CD8-positive, alpha-beta memory T cell (primary cell): Measurements from ENCODE around the gene PPAN. TPM values are rescaled to one million over a fixed set of nuclear protein-coding genes. Genes with fewer than 3 reads are reported as not detected.

Experiments
- CTCF ChIA-PET: fragments of 350-600 bp; sonication (Branson Sonifier 250); formaldehyde crosslinking; loops from one replicate; lab custom pipeline; 2021; ENCODE audit warnings: antibody characterized with exemption; lab: Charles Lee
- POLR2A ChIA-PET: fragments of 350-600 bp; sonication (Branson Sonifier 250); formaldehyde crosslinking; loops from one replicate; lab custom pipeline; 2021; ENCODE audit warnings: antibody characterized with exemption; lab: Charles Lee
- DNase-seq, 5 donors: peaks; one replicate each; pipeline versions ENCODE4 v3.0.0 to v3.0.0-alpha.2; 2020 to 2022; ENCODE audit warnings: mixed read lengths in 1 of 5
- H3K27ac ChIP-seq: one replicate; pipeline ENCODE4 v1.7.0; 2013; ENCODE audit warnings: low read depth, mild to moderate bottlenecking, low read length, moderate library complexity
- H3K27me3 ChIP-seq: 2 replicates; pipeline ENCODE4 v1.7.0; 2013; ENCODE audit warnings: low read length, mild to moderate bottlenecking; ENCODE audit not compliant: insufficient read depth, poor library complexity, severe bottlenecking
- H3K36me3 ChIP-seq: 2 replicates; pipeline ENCODE4 v1.7.0; 2013; ENCODE audit warnings: mild to moderate bottlenecking, low read length, moderate library complexity; ENCODE audit not compliant: insufficient read depth
- H3K4me1 ChIP-seq: 2 replicates; pipeline ENCODE4 v1.7.0; 2013; ENCODE audit warnings: mild to moderate bottlenecking, low read length, moderate library complexity; ENCODE audit not compliant: insufficient read depth
- H3K4me3 ChIP-seq: 2 replicates; pipeline ENCODE4 v1.7.0; 2013; ENCODE audit warnings: mild to moderate bottlenecking, low read length
- H3K9me3 ChIP-seq: 2 replicates; pipeline ENCODE4 v1.7.0; 2013; ENCODE audit warnings: mild to moderate bottlenecking, low read length
- H3K27ac Mint-ChIP-seq, 8 donors: one replicate each; pipeline ENCODE4 v1.8.0; 2020 to 2021; ENCODE audit warnings: mixed read lengths in 8 of 8, mild to moderate bottlenecking in 6 of 8, inconsistent platforms in 3 of 8, moderate library complexity in 3 of 8
- H3K27me3 Mint-ChIP-seq, 2 donors: one replicate each; pipeline ENCODE4 v1.8.0; 2020 to 2021; ENCODE audit warnings: mixed read lengths in 2 of 2, mild to moderate bottlenecking in 1 of 2, moderate library complexity in 1 of 2
- H3K36me3 Mint-ChIP-seq, 3 donors: one replicate each; pipeline ENCODE4 v1.8.0; 2020 to 2021; ENCODE audit warnings: mixed read lengths in 3 of 3, inconsistent platforms in 1 of 3, mild to moderate bottlenecking in 1 of 3
- H3K4me1 Mint-ChIP-seq, 3 donors: one replicate each; pipeline ENCODE4 v1.8.0; 2020 to 2021; ENCODE audit warnings: mixed read lengths in 3 of 3, inconsistent platforms in 1 of 3, mild to moderate bottlenecking in 1 of 3
- H3K4me3 Mint-ChIP-seq, 7 donors: one replicate each; pipeline ENCODE4 v1.8.0; 2020 to 2021; ENCODE audit warnings: mixed read lengths in 7 of 7, mild to moderate bottlenecking in 6 of 7, moderate library complexity in 4 of 7, inconsistent platforms in 2 of 7
- H3K9me3 Mint-ChIP-seq, 5 donors: one replicate each; pipeline ENCODE4 v1.8.0; 2020 to 2022; ENCODE audit warnings: mixed read lengths in 5 of 5, mild to moderate bottlenecking in 3 of 5, moderate library complexity in 2 of 5, inconsistent platforms in 1 of 5
- polyA plus RNA-seq: library from polyadenylated mRNA; unstranded; fragments of 300-500 nt; fragmentation: Illumina TruSeq; gene quantifications from one replicate; pipeline ENCODE4 v1.2.3, GENCODE V29; 2021
- total RNA-seq, 2 experiments: library from RNA; stranded (reverse); gene quantifications; one replicate each; pipeline ENCODE4 v1.2.3, GENCODE V29; 2021

The PPAN gene
- total and polyA plus RNA-seq, 3 experiments from 2014 or later: 47.4 to 284 (median 273) TPM

GRCh38 chr19:10110972-10111317, 4.8 kb downstream of the PPAN start:
- ChIA-PET POLR2A (interaction anchor here (1.0 kb wide), 1 partner anchor 305 kb away, joined by 3 read pairs; no protein-coding TSS in a partner anchor), CTCF (interaction anchor here (1.0 to 14.2 kb wide), 2 partner anchors 11 to 147 kb away, joined by 3 to 194 read pairs; partner anchors contain the start of gene ANGPTL6)
- Histone ChIP-seq H3K4me1 (peaks cover 53% of the 10 kb centered on the region), H3K4me3 (no peak overlapping the region), H3K27me3 (no peaks in the 10 kb centered on the region), H3K27ac (peak overlapping the region; percentile 77), H3K9me3 (no peaks in the 10 kb centered on the region), H3K36me3 (peaks cover 44% of the 10 kb centered on the region)
- peaks cover 42 to 83% (median 43%) of the 10 kb centered on the region in 3 donors for H3K4me1 Mint-ChIP-seq
- peaks cover 0 to 5% of the 10 kb centered on the region in 2 donors for H3K27me3 Mint-ChIP-seq
- peak overlapping the region; percentile 57 to 93 (median 86) for H3K4me3 Mint-ChIP-seq
- no peak for DNase-seq
- no peaks in the 10 kb centered on the region for H3K9me3 Mint-ChIP-seq
- H3K36me3 Mint-ChIP-seq: peaks cover 3 to 73% (median 6%) of the 10 kb centered on the region in 3 donors
- peak overlapping the region; percentile 90 to 99 (median 98) for H3K27ac Mint-ChIP-seq

DNA sequence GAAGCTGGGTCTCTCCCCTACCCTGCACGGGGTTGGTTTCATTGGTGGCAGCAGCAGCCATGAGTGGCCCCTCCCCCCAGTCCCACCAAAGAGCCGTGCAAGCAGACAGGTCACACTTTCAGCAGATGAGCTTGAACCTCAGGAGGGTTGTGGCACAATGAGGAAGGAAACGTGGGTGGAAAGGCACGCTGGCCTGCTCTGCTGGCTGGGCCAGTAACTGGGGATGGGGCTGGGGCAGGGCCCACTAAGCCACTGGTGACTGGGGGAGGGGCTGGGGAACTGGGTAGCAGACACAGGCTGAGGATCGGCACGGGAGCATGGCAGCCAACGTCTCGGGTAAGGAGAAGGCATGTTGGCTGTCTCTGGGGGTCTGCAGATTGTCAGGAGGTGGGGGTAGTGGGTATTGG, 5.2 kb downstream of the PPAN start, which contains the start of gene P2RY11:
TSS of gene P2RY11 (plus strand) at position 289 of the 407 bp plus-strand sequence. CDS start at position 318, 29 bp downstream.
- Histone ChIP-seq H3K36me3 (peaks cover 48% of the 10 kb centered on the region), H3K9me3 (no peaks in the 10 kb centered on the region), H3K27ac (peak within 1 kb of the TSS; percentile 77), H3K4me3 (no peak within 1 kb of the TSS), H3K4me1 (peaks cover 55% of the 10 kb centered on the region), H3K27me3 (no peaks in the 10 kb centered on the region)
- CTCF ChIA-PET: interaction anchor here (0.8 to 14.2 kb wide), 6 partner anchors 9 to 147 kb away, joined by 3 to 194 read pairs (median 6); partner anchors contain the start of gene ANGPTL6
- peak in 3 of 5 donors; percentile 31 to 83 (median 52) for DNase-seq
- POLR2A ChIA-PET: interaction anchor here (0.9 to 1.6 kb wide), 4 partner anchors 15 to 305 kb away, joined by 3 to 8 read pairs (median 3); partner anchors contain the start of gene MRPL4
- Mint-ChIP-seq H3K36me3 (peaks cover 3 to 76% (median 6%) of the 10 kb centered on the region in 3 donors), H3K4me1 (peaks cover 41 to 84% (median 42%) of the 10 kb centered on the region in 3 donors), H3K27me3 (peaks cover 0 to 5% of the 10 kb centered on the region in 2 donors), H3K4me3 (peak within 1 kb of the TSS; percentile 68 to 93 (median 86)), H3K9me3 (no peaks in the 10 kb centered on the region), H3K27ac (peak within 1 kb of the TSS; percentile 90 to 99 (median 98))

DNA sequence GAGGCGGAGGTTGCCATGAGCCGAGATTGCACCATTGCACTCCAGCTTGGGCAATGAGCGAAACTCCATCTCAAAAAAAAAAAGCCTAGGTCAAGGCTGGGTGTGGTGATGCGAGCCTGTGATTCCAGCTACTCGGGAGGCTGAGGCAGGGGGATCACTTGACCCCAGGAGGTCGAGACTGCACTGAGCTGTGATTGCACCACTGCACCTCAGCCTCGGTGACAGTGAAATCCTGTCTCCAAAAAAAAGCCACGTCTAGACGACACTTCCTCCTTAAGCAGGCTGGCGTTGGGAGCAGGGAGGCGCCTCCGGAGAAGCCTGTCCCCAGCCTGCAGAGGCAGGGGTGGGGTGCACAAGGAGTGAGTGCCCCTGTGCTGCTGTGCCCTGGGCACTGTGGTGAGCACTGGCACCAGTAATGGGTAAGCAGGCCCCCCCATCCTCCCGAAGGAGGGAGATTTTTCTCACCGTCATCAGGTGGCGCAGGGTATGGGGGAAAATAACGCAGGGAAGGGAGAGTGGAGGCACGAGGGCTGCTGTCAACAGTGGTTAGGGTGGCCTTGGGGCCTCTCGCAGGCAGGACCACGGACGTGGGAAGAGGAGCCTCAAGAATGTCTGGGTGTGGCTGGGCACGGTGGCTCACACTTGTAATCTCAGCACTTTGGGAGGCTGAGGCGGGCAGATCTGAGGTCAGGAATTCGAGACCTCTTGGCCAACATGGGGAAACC, 6.0 kb downstream of the PPAN start:
- Histone ChIP-seq H3K4me1 (peaks cover 56% of the 10 kb centered on the region), H3K27ac (peak overlapping the region; percentile 77), H3K4me3 (no peak overlapping the region), H3K9me3 (no peaks in the 10 kb centered on the region), H3K27me3 (no peaks in the 10 kb centered on the region), H3K36me3 (peaks cover 54% of the 10 kb centered on the region)
- H3K27me3 Mint-ChIP-seq: peaks cover 0 to 5% of the 10 kb centered on the region in 2 donors
- H3K36me3 Mint-ChIP-seq: peaks cover 3 to 78% (median 3%) of the 10 kb centered on the region in 3 donors
- POLR2A ChIA-PET: interaction anchor here (0.6 to 1.6 kb wide), 5 partner anchors 10 to 182 kb away, joined by 3 to 8 read pairs (median 4); partner anchors contain the start of gene MRPL4
- peaks cover 35 to 82% (median 37%) of the 10 kb centered on the region in 3 donors for H3K4me1 Mint-ChIP-seq
- DNase-seq: peak; percentile 29 to 79 (median 69)
- CTCF ChIA-PET: interaction anchor here (0.6 to 14.2 kb wide), 10 partner anchors 8 to 204 kb away, joined by 3 to 194 read pairs (median 3); partner anchors contain the start of gene ANGPTL6
- peak overlapping the region; percentile 90 to 99 (median 98) for H3K27ac Mint-ChIP-seq
- H3K4me3 Mint-ChIP-seq: peak overlapping the region; percentile 68 to 93 (median 86)
- H3K9me3 Mint-ChIP-seq: no peaks in the 10 kb centered on the region

- POLR2A ChIA-PET: interaction anchor here (0.6 to 2.2 kb wide), 9 partner anchors 9 to 541 kb away, joined by 3 to 15 read pairs (median 5); partner anchors contain the start of gene ILF3
- Histone ChIP-seq H3K27ac (peak overlapping the region; percentile 77), H3K9me3 (no peaks in the 10 kb centered on the region), H3K4me1 (peaks cover 53% of the 10 kb centered on the region), H3K27me3 (no peaks in the 10 kb centered on the region), H3K4me3 (no peak overlapping the region), H3K36me3 (peaks cover 52% of the 10 kb centered on the region)
- Mint-ChIP-seq H3K4me3 (peak overlapping the region; percentile 68 to 93 (median 86)), H3K36me3 (peaks cover 0 to 76% (median 5%) of the 10 kb centered on the region in 3 donors), H3K4me1 (peaks cover 27 to 80% (median 38%) of the 10 kb centered on the region in 3 donors), H3K9me3 (no peaks in the 10 kb centered on the region), H3K27me3 (peaks cover 0 to 5% of the 10 kb centered on the region in 2 donors), H3K27ac (peak overlapping the region; percentile 90 to 99 (median 98))
- peak; percentile 55 to 86 (median 73) for DNase-seq
- CTCF ChIA-PET: interaction anchor here (0.6 to 14.2 kb wide), 12 partner anchors 11 to 203 kb away, joined by 3 to 194 read pairs (median 3); partner anchors contain the start of genes ANGPTL6 and DNMT1
Observed at GRCh38 chr19:10112895-10113591, 6.9 kb downstream of the PPAN start.

DNA sequence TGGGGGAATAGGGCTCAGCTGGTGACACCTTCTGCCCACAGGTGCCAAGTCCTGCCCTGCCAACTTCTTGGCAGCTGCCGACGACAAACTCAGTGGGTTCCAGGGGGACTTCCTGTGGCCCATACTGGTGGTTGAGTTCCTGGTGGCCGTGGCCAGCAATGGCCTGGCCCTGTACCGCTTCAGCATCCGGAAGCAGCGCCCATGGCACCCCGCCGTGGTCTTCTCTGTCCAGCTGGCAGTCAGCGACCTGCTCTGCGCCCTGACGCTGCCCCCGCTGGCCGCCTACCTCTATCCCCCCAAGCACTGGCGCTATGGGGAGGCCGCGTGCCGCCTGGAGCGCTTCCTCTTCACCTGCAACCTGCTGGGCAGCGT, 7.4 kb downstream of the PPAN start:
- no peak overlapping the region for H3K4me3 ChIP-seq
- Mint-ChIP-seq H3K4me3 (peak overlapping the region in 4 of 7 donors; percentile 79 to 93 (median 90)), H3K4me1 (peaks cover 27 to 77% (median 38%) of the 10 kb centered on the region in 3 donors), H3K27me3 (peaks cover 0 to 5% of the 10 kb centered on the region in 2 donors), H3K9me3 (no peaks in the 10 kb centered on the region), H3K27ac (peak overlapping the region; percentile 7 to 99 (median 94)), H3K36me3 (peaks cover 0 to 74% (median 5%) of the 10 kb centered on the region in 3 donors)
- H3K9me3 ChIP-seq: no peaks in the 10 kb centered on the region
- no peak overlapping the region for H3K27ac ChIP-seq
- peaks cover 47% of the 10 kb centered on the region for H3K36me3 ChIP-seq
- DNase-seq: peak in 2 of 5 donors; percentile 29 to 60
- no peaks in the 10 kb centered on the region for H3K27me3 ChIP-seq
- H3K4me1 ChIP-seq: peaks cover 53% of the 10 kb centered on the region
- ChIA-PET CTCF (interaction anchor here (0.6 to 14.2 kb wide), 10 partner anchors 14 to 175 kb away, joined by 3 to 194 read pairs (median 6); partner anchors contain the start of genes ANGPTL6 and DNMT1), POLR2A (interaction anchor here (0.6 to 2.2 kb wide), 7 partner anchors 10 to 181 kb away, joined by 4 to 15 read pairs (median 5); no protein-coding TSS in a partner anchor)

DNA sequence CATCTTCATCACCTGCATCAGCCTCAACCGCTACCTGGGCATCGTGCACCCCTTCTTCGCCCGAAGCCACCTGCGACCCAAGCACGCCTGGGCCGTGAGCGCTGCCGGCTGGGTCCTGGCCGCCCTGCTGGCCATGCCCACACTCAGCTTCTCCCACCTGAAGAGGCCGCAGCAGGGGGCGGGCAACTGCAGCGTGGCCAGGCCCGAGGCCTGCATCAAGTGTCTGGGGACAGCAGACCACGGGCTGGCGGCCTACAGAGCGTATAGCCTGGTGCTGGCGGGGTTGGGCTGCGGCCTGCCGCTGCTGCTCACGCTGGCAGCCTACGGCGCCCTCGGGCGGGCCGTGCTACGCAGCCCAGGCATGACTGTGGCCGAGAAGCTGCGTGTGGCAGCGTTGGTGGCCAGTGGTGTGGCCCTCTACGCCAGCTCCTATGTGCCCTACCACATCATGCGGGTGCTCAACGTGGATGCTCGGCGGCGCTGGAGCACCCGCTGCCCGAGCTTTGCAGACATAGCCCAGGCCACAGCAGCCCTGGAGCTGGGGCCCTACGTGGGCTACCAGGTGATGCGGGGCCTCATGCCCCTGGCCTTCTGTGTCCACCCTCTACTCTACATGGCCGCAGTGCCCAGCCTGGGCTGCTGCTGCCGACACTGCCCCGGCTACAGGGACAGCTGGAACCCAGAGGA, 7.9 kb downstream of the PPAN start:
- Mint-ChIP-seq H3K4me3 (peak overlapping the region in 3 of 7 donors; percentile 34 to 87 (median 79)), H3K27me3 (peaks cover 0 to 5% of the 10 kb centered on the region in 2 donors), H3K27ac (peak overlapping the region in 7 of 8 donors; percentile 23 to 98 (median 90)), H3K36me3 (peaks cover 0 to 76% (median 5%) of the 10 kb centered on the region in 3 donors), H3K4me1 (peaks cover 31 to 81% (median 43%) of the 10 kb centered on the region in 3 donors), H3K9me3 (no peaks in the 10 kb centered on the region)
- peak in 1 of 5 donors; percentile 57 for DNase-seq
- H3K27me3 ChIP-seq: no peaks in the 10 kb centered on the region
- H3K9me3 ChIP-seq: no peaks in the 10 kb centered on the region
- no peak overlapping the region for H3K27ac ChIP-seq
- no peak overlapping the region for H3K4me3 ChIP-seq
- ChIA-PET CTCF (interaction anchor here (0.6 to 14.2 kb wide), 8 partner anchors 8 to 175 kb away, joined by 3 to 194 read pairs (median 4); partner anchors contain the start of genes ANGPTL6 and PPAN), POLR2A (interaction anchor here (0.5 to 2.8 kb wide), 7 partner anchors 10 to 29 kb away, joined by 3 to 15 read pairs (median 5); no protein-coding TSS in a partner anchor)
- peaks cover 56% of the 10 kb centered on the region for H3K4me1 ChIP-seq
- H3K36me3 ChIP-seq: peaks cover 44% of the 10 kb centered on the region
